Brain microvascular endothelial cell (primary cell): Measurements from ENCODE around the gene CPA3.

ENCODE experiments used
- DNase-seq: peaks from one replicate; pipeline ENCODE4 v3.0.0-alpha.2; 2020
- H3K27ac ChIP-seq: fragments of 250-450 bp; sonication (Bioruptor Pico); 2 replicates; pipeline ENCODE4 v1.5.1; 2020; ENCODE audit warnings: mild to moderate bottlenecking, moderate library complexity
- H3K27me3 ChIP-seq: fragments of 250-450 bp; sonication (Bioruptor Pico); replicated peaks from 2 replicates; pipeline ENCODE4 v1.5.1; 2020; ENCODE audit warnings: mild to moderate bottlenecking
- H3K36me3 ChIP-seq: fragments of 250-450 bp; sonication (Bioruptor Pico); replicated peaks from 2 replicates; pipeline ENCODE4 v1.5.1; 2020; ENCODE audit warnings: mild to moderate bottlenecking
- H3K4me3 ChIP-seq: 2 replicates; pipeline ENCODE4 v1.5.1; 2011; ENCODE audit warnings: low read depth, mild to moderate bottlenecking, control low read depth, low read length, moderate library complexity
- in situ Hi-C: cut with HindIII; loops from 2 replicates; pipeline ENCODE4 v1.10.0; 2017; ENCODE audit warnings: low sequenced_read_pairs, low pct_ligation_motif_present
- TF ChIP-seq, protein P1 (sequence below): IDR thresholded peaks from 2 replicates; pipeline ENCODE4 v1.5.1; 2011; ENCODE audit warnings: low read depth, mild to moderate bottlenecking, moderate library complexity, low read length, control low read depth, inconsistent platforms; ENCODE audit errors: missing control alignments

The CPA3 gene

DNA sequence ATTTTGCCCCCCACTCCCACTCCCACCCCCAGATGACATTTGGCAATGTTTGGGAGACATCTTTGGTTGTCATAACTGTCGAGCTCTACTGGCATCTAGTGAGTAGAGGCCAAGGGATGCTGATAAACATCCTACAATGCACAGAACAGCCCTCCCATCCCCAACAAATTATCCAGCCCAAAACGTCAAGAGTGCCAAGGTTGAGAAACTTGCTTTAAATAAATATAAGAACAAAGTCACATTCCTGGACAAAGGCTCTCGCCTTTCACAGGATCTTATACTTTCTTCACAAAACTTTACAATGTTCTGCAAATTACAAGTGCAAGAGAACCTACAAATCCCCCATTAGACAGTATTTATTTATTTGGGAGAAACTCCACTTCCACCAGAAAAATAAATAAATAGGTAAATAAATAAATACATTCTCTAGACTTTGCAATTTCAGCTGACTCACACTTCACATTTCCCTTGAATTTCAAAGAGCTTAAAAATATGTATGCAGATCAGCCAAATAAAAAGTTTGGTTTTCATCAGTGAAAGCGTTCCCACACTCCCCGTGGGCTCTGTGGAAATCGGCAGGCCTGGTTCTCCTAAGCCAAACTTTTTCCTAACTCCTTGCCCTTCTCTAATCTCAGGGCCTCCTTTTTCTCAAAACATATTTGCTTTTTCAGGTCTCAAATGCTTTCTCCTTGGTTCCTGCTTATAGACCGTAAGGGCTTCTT is 12.7 kb upstream of the CPA3 start:
- in situ Hi-C loops, result no loop called here
- TF ChIP-seq, protein P1, sequence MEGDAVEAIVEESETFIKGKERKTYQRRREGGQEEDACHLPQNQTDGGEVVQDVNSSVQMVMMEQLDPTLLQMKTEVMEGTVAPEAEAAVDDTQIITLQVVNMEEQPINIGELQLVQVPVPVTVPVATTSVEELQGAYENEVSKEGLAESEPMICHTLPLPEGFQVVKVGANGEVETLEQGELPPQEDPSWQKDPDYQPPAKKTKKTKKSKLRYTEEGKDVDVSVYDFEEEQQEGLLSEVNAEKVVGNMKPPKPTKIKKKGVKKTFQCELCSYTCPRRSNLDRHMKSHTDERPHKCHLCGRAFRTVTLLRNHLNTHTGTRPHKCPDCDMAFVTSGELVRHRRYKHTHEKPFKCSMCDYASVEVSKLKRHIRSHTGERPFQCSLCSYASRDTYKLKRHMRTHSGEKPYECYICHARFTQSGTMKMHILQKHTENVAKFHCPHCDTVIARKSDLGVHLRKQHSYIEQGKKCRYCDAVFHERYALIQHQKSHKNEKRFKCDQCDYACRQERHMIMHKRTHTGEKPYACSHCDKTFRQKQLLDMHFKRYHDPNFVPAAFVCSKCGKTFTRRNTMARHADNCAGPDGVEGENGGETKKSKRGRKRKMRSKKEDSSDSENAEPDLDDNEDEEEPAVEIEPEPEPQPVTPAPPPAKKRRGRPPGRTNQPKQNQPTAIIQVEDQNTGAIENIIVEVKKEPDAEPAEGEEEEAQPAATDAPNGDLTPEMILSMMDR, result no peak

DNA sequence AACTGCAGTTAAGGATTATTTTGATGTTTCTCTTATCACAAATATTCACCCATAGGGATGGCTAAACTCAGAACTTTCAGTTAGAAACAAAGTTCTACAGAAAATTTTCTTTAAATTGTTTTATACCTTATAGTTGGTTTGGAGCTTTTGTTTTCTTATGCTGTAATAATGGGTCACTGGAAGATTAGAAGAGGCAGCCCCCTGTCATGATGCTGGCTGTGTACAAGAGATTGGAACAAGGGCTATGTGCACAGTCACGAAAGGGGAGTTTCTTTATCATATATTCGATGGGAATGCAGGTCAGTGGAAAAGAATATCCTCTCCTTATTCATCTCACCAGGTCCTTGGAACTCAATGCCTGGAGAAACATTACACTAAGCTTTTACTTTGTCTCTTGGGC is 12.0 kb upstream of the CPA3 start:
- no peaks in the 10 kb centered on the region for H3K27me3 ChIP-seq
- no peak overlapping the region for H3K4me3 ChIP-seq
- in situ Hi-C loops, result no loop called here
- TF ChIP-seq, protein P1, result no peak
- no peak for DNase-seq
- no peaks in the 10 kb centered on the region for H3K36me3 ChIP-seq
- no peak overlapping the region for H3K27ac ChIP-seq

More for the DNA sequence above, 12.7 kb upstream of the CPA3 start:
- Histone ChIP-seq H3K36me3 (no peaks in the 10 kb centered on the region), H3K4me3 (no peak overlapping the region), H3K27ac (no peak overlapping the region), H3K27me3 (no peaks in the 10 kb centered on the region)
- DNase-seq, result no peak

GRCh38 chr3:148854061-148854460 is 11.0 kb upstream of the CPA3 start:
- DNase-seq, result no peak
- Histone ChIP-seq H3K27ac (no peak overlapping the region), H3K36me3 (no peaks in the 10 kb centered on the region), H3K27me3 (no peaks in the 10 kb centered on the region), H3K4me3 (no peak overlapping the region)
- TF ChIP-seq, protein P1, result no peak
- in situ Hi-C loops, result no loop called here

- in situ Hi-C loops, result no loop called here
- TF ChIP-seq, protein P1, result no peak
Measured at GRCh38 chr3:148856384-148856783, 8.7 kb upstream of the CPA3 start.

DNA sequence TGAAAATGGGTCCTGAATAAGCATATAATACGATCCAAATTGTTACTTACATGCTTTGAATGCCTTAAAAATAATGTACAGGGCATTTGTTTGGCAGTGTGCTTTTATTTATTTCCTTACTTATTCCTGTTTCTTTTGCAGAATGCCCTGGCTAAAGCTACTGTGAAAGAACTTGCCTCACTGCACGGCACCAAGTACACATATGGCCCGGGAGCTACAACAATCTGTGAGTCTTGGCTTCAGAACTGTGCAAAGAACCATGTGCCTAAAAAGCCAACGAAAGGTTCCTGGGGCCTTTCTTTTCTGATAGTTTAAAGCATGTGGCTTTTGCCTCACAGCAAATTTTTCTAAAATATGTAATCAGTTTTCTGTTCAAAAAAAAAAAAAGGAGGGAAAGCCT is 7.8 kb upstream of the CPA3 start:
- TF ChIP-seq, protein P1, result no peak
- DNase-seq, result no peak
- Histone ChIP-seq H3K27me3 (no peaks in the 10 kb centered on the region), H3K27ac (no peak overlapping the region), H3K4me3 (no peak overlapping the region), H3K36me3 (no peaks in the 10 kb centered on the region)
- in situ Hi-C loops, result no loop called here

More at GRCh38 chr3:148856384-148856783, 8.7 kb upstream of the CPA3 start:
- Histone ChIP-seq H3K36me3 (no peaks in the 10 kb centered on the region), H3K4me3 (no peak overlapping the region), H3K27ac (no peak overlapping the region), H3K27me3 (no peaks in the 10 kb centered on the region)
- DNase-seq, result no peak

- Histone ChIP-seq H3K27ac (no peak overlapping the region), H3K36me3 (no peaks in the 10 kb centered on the region), H3K4me3 (no peak overlapping the region), H3K27me3 (no peaks in the 10 kb centered on the region)
- DNase-seq, result no peak
- TF ChIP-seq, protein P1, result peak; percentile 53
- in situ Hi-C loops, result no loop called here
Measured at GRCh38 chr3:148861277-148861869, 3.7 kb upstream of the CPA3 start.
